Upper lobe of left lung (tissue), 4 donors: Measurements from ENCODE around the gene PITX1.

Experiments used
- CTCF ChIP-seq, 6 experiments: fragments of 450-650 bp in 4 of 6; fragments of 200-600 bp in 2 of 6; sonication (generic) in 2 of 6; IDR thresholded peaks; one replicate each; pipeline ENCODE4 v1.5.1; 2016 to 2019; ENCODE audit warnings: antibody characterized with exemption in 6 of 6
- EP300 ChIP-seq, 4 donors: sonication (generic); formaldehyde crosslinking; IDR thresholded peaks; one replicate each; pipeline ENCODE4 v1.5.1; 2017; ENCODE audit warnings: antibody characterized with exemption in 4 of 4, control low read depth in 2 of 4
- POLR2AphosphoS5 ChIP-seq, 2 donors: sonication (generic); formaldehyde crosslinking; IDR thresholded peaks; one replicate each; pipeline ENCODE4 v1.5.1; 2017; ENCODE audit warnings: antibody characterized with exemption in 2 of 2

DNA sequence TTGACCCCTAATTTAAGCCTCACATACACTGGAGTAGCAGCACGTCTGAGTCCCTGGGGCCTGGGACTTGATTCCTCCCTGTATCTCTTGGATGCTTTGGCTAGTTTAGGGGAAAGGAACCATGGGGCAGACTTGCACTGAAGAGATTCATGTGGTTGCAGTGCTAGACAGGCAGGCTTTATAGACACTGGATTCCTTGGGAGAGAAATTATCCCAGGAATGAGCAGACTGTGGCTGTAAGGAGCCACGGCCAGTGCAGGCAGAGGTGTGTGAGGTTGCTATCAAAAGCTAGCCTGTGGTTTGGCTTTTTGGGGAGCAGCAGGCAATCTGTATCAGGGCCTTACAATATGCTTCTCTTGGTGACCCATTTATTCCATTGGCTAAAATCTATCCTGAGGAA, 20.5 kb upstream of the PITX1 start:
- TF ChIP-seq EP300 (IDR thresholded peaks at IDR 0.05): no peak
- no peak for TF ChIP-seq CTCF (IDR thresholded peaks at IDR 0.05)
- TF ChIP-seq POLR2AphosphoS5 (IDR thresholded peaks at IDR 0.05): no peak
